ENCODE results near the gene LLGL2.

GRCh38 chr17:75551266-75551665 is 25.8 kb downstream of the LLGL2 start:
- TF ChIP-seq, protein P1, sequence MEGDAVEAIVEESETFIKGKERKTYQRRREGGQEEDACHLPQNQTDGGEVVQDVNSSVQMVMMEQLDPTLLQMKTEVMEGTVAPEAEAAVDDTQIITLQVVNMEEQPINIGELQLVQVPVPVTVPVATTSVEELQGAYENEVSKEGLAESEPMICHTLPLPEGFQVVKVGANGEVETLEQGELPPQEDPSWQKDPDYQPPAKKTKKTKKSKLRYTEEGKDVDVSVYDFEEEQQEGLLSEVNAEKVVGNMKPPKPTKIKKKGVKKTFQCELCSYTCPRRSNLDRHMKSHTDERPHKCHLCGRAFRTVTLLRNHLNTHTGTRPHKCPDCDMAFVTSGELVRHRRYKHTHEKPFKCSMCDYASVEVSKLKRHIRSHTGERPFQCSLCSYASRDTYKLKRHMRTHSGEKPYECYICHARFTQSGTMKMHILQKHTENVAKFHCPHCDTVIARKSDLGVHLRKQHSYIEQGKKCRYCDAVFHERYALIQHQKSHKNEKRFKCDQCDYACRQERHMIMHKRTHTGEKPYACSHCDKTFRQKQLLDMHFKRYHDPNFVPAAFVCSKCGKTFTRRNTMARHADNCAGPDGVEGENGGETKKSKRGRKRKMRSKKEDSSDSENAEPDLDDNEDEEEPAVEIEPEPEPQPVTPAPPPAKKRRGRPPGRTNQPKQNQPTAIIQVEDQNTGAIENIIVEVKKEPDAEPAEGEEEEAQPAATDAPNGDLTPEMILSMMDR (IDR thresholded peaks at IDR 0.05; ENCODE audit: low read depth, low read length) = no peak
- TF ChIP-seq POLR2A (IDR thresholded peaks at IDR 0.05; ENCODE audit: extremely low read depth, insufficient read length) = no peak

All from NB4 (cell line).